ACC112 (cell line): ENCODE data around the gene KCNIP4.
A peak's percentile ranks its signal among the peaks of the same experiment; 100 is the strongest.

Experiments
- H2AFZ ChIP-seq: fragments of 200-600 bp; sonication (generic); one replicate; pipeline ENCODE4 v1.6.0; 2017; ENCODE audit warnings: antibody characterized with exemption, low read length; ENCODE audit not compliant: unreplicated experiment
- H3K27ac ChIP-seq: fragments of 200-600 bp; sonication (generic); 2 replicates; pipeline ENCODE4 v1.5.1; 2014; ENCODE audit warnings: low read depth, mild to moderate bottlenecking, antibody characterized with exemption, low read length, moderate library complexity
- H3K27me3 ChIP-seq: fragments of 200-600 bp; sonication (generic); 2 replicates; pipeline ENCODE4 v1.6.1; 2014; ENCODE audit warnings: mild to moderate bottlenecking, antibody characterized with exemption, low read length, moderate library complexity, mixed read lengths; ENCODE audit not compliant: insufficient read depth
- H3K36me3 ChIP-seq: fragments of 200-600 bp; sonication (generic); 2 replicates; pipeline ENCODE4 v1.6.1; 2016; ENCODE audit warnings: mild to moderate bottlenecking, antibody characterized with exemption, low read length, moderate library complexity, mixed read lengths; ENCODE audit not compliant: insufficient read depth
- H3K4me1 ChIP-seq: fragments of 200-600 bp; sonication (generic); one replicate; pipeline ENCODE4 v1.6.1; 2016; ENCODE audit warnings: low read length, mixed read lengths; ENCODE audit not compliant: insufficient read depth, unreplicated experiment, control insufficient read depth
- H3K4me3 ChIP-seq: fragments of 200-600 bp; sonication (generic); 2 replicates; pipeline ENCODE4 v1.5.1; 2014; ENCODE audit warnings: mild to moderate bottlenecking, low read depth, low read length
- H3K79me2 ChIP-seq: fragments of 200-600 bp; sonication (generic); one replicate; pipeline ENCODE4 v1.6.0; 2016; ENCODE audit warnings: low read length; ENCODE audit not compliant: control insufficient read depth, unreplicated experiment, insufficient read depth

Gene KCNIP4

DNA sequence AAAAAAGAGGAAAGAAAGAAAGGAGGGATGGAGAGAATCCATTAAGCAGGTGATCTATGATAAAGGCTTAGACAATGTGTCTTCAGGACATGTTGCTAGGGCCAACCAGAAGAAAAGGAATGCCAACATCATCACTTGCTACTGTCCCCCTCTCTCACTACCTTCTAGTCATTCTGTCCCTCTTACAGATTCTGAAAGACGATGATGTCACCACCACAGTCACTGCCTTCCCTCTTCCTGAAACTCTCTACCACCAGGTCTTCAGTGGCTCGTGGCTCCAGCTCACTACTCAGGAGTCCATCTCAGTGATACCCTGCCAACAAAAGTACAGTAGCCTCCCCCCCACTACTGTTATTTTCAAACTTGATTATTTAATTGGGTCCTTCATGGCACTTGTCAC is 64.0 kb downstream of the KCNIP4 start:
- Histone ChIP-seq H3K27me3 (no peaks in the 10 kb centered on the region), H3K36me3 (no peaks in the 10 kb centered on the region), H3K79me2 (no peaks in the 10 kb centered on the region), H3K27ac (peak overlapping the region; percentile 84), H3K4me1 (peaks cover 42% of the 10 kb centered on the region), H2AFZ (no peak overlapping the region), H3K4me3 (no peak overlapping the region)

DNA sequence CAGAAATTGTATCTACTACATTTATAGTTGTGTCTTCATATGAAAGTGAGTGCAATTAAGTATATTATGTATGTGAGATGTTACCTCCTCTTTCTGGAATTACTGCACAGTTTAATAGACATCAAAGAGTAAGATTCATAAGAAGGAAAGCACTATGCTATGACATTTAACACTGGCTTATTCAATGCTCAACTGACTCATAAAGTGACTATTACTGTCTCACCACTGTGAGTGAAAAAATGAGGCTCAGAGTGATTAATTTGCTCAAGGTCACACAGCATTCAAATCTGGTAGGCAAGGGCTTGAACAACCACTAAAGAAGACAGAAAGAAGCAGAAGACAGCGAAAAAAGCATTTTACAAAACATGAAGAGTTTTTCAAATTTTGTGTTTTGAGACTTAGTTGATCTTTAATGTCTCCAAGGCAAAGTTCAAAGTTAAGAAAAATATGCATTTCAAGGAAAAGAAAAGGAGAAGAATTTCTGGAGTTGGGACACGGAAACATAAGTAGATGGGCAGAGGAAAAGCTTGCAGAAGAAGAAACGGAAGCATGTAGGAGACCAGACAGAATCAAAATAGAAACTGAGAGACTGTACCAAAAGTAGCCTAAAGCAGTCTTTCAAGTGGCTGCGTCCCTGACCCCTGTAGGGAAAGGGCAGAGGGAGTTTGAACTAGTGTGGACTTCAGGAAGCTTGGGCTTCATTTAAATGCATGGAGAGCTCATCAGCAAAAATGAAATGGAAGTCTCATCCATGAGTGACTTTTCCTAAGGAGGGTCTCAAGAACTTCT is 66.3 kb downstream of the KCNIP4 start:
- Histone ChIP-seq H3K79me2 (no peaks in the 10 kb centered on the region), H2AFZ (no peak overlapping the region), H3K27me3 (no peaks in the 10 kb centered on the region), H3K36me3 (no peaks in the 10 kb centered on the region), H3K27ac (no peak overlapping the region), H3K4me3 (no peak overlapping the region), H3K4me1 (peaks cover 27% of the 10 kb centered on the region)

DNA sequence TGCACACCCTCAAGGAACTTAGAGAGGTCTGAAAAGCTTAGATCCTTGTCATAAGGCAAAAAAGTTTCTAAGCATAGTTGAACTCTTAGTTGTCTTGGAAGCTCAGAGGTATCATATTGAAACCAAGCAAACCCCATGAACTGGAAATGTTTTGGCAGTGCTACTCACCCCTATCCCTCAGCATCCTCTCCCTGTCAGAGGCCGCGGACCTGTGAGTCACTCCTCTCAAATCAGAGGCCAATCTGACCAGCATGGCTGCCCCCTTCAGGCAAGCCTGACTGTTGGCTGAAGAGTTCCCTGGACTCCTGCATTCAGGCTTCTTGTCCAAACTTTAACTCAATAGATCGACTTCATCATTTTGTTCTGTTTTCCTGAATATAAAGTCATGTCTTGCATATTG is 69.4 kb downstream of the KCNIP4 start:
- H3K4me3 ChIP-seq: no peak overlapping the region
- no peaks in the 10 kb centered on the region for H3K27me3 ChIP-seq
- no peak overlapping the region for H2AFZ ChIP-seq
- H3K79me2 ChIP-seq: no peaks in the 10 kb centered on the region
- no peaks in the 10 kb centered on the region for H3K36me3 ChIP-seq
- H3K27ac ChIP-seq: no peak overlapping the region
- H3K4me1 ChIP-seq: peaks cover 9% of the 10 kb centered on the region

DNA sequence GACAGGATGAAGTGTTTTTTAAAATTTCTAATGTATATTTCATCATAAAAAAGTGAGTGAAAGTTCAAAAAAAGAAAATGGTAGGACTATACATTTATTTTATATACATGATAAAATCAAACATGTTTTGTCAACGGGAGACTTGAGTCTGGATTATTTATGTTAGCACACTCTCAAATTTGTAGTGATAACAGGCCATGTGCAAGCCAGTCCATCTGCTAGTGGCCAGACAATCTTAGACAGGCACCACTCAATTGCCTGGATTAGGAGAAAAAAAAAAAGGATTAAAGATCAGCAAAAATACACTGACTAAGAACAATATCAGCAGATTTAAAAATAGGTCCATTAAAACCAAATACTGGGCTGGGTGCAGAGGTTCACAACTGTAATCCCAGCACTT is 71.9 kb downstream of the KCNIP4 start:
- Histone ChIP-seq H3K27ac (no peak overlapping the region), H3K4me1 (peaks cover 9% of the 10 kb centered on the region), H3K36me3 (no peaks in the 10 kb centered on the region), H3K4me3 (no peak overlapping the region), H3K27me3 (no peaks in the 10 kb centered on the region), H3K79me2 (no peaks in the 10 kb centered on the region), H2AFZ (no peak overlapping the region)

DNA sequence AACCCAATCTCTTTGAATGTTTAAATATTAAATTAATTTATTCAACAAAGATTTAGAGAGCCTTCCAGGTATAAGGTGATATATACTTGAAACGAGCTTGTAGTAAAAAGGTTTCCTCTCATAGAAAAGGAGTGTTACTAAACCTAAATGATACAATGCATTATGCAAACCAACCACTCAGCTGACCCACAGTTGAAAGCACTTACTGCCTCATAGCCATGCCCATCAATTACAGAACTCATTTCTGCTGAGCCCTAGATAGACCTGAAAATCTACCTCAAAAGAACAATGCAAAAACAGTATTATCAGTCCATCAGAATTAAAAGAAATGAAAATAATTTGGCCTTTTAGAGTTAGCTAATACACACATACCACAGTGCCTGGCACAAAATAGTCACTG is 75.4 kb downstream of the KCNIP4 start:
- H3K4me1 ChIP-seq: peaks cover 8% of the 10 kb centered on the region

DNA sequence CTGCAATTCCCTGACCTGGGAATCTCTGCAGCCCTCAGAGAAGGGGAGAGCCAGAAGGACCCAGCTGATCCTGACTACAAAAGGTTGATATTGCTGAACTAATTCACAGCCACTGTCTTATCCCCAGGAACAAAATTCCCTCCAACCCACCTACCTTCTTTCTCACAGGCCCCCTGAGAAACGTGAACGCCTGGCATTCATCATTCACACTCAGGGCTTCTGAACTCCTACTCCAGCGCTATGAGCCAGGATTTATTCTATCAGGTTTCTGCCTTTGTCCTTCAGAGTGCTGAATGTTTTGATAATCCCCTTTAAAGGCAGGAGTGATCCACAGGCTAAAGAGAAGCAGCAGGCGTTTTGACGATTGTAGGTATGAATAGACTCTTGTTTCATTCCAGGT is 76.5 kb downstream of the KCNIP4 start:
- no peak overlapping the region for H3K27ac ChIP-seq
- H3K79me2 ChIP-seq: no peaks in the 10 kb centered on the region
- H3K4me3 ChIP-seq: no peak overlapping the region
- H3K36me3 ChIP-seq: no peaks in the 10 kb centered on the region
- peaks cover 8% of the 10 kb centered on the region for H3K4me1 ChIP-seq
- no peak overlapping the region for H2AFZ ChIP-seq
- no peaks in the 10 kb centered on the region for H3K27me3 ChIP-seq

More for the DNA sequence above, 75.4 kb downstream of the KCNIP4 start:
- H2AFZ ChIP-seq: no peak overlapping the region
- no peak overlapping the region for H3K4me3 ChIP-seq
- no peaks in the 10 kb centered on the region for H3K36me3 ChIP-seq
- H3K27me3 ChIP-seq: no peaks in the 10 kb centered on the region
- H3K27ac ChIP-seq: no peak overlapping the region
- H3K79me2 ChIP-seq: no peaks in the 10 kb centered on the region

DNA sequence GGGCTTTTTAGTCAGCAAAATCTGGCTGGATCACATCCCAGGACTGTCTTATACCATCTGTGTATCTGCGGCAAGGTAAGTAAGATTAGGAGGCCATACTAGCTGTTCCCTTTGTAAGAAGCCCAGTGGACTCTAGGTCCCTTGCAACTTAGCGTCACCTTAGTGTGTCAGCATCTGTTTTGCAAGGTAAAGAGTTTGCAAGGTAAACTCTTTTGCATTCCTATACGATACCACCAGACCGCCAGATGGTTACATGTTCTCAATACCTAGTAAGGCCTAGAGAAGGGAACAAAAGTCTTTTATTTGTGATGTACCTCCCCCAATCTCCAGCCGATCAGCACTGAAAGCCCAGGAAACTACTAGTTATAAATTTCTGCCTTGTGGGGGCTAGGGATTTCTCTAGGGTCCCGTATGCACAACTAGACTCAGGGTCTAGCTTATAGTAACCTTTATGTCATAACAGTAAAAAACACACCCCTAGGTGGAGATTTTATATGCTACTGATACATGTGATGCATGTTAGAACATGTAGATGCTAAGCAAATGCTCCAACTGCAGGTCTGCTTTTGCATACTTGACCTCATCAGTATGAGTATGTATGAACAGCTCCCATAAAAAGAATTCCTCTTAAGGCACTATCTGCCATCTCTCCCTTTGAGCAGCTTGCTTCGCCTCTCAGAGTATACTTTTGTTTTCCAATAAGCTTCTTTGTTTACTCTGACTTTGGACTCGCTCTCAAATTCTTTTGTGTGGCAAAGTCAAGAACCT is 78.4 kb downstream of the KCNIP4 start:
- no peak overlapping the region for H3K27ac ChIP-seq

DNA sequence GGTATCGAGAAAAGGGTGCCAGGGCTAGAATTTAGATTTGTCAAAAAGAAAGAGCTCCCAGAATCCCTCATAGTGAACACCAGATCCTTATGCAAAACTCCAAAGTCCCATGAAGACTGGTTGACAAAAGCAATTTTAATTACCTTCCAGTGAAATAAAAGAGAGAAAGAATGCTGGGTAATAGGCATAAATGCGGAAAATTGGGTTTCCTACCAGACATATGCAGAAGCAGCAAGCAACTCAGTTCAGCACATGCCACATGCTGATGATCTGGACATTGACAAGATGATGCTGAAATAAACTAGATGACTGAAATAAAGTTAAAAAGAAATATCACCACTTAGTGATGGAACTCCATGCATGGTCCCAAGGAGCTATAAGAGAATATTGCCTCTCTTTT is 83.9 kb downstream of the KCNIP4 start:
- Histone ChIP-seq H3K4me3 (no peak overlapping the region), H3K4me1 (no peaks in the 10 kb centered on the region), H3K36me3 (no peaks in the 10 kb centered on the region), H3K79me2 (no peaks in the 10 kb centered on the region), H3K27me3 (no peaks in the 10 kb centered on the region), H3K27ac (no peak overlapping the region), H2AFZ (no peak overlapping the region)

More for the DNA sequence above, 78.4 kb downstream of the KCNIP4 start:
- H3K36me3 ChIP-seq: no peaks in the 10 kb centered on the region
- no peak overlapping the region for H3K4me3 ChIP-seq
- H3K27me3 ChIP-seq: no peaks in the 10 kb centered on the region
- H3K4me1 ChIP-seq: peaks cover 8% of the 10 kb centered on the region
- H2AFZ ChIP-seq: no peak overlapping the region
- no peaks in the 10 kb centered on the region for H3K79me2 ChIP-seq

DNA sequence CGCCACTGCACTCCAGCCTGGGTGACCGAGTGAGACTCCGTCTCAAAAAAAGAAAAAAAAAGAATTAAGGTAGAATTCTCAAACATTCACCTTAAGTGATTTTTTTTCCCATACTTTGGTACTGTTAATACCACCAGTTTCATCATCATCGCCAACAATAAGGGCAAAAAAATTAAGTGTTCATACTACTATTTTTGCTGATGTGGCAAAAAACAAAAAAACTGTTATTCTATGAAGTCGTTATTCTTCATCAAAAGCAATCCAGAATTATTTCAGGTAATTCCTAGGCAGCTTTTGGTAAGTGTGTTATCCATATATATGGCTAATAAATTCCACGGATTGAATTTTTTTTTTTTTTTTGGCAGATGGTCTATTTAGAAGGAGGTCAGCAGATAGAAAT is 85.7 kb downstream of the KCNIP4 start:
- Histone ChIP-seq H3K4me1 (no peaks in the 10 kb centered on the region), H2AFZ (no peak overlapping the region), H3K27me3 (no peaks in the 10 kb centered on the region), H3K36me3 (no peaks in the 10 kb centered on the region), H3K27ac (no peak overlapping the region), H3K79me2 (no peaks in the 10 kb centered on the region), H3K4me3 (no peak overlapping the region)

DNA sequence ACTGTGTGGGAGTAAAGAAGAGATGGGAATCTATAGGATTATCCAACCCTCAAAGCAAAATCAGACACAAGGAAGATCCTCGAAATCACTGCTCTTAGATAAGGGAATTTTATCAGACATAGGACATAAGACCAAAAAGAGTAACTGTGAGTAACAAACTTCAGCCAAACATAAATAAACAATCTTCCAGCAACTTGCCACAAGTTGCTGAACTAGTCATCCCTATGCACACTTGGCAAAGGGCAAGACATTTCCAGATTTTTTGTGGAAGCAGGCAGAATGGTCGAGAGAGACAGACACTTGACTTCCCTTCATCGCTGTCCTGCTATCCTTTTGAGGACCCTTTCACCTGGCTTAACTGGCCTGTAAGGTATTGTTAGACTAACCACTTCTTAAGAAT is 89.6 kb downstream of the KCNIP4 start:
- no peak overlapping the region for H3K4me3 ChIP-seq
- H3K36me3 ChIP-seq: no peaks in the 10 kb centered on the region
- no peaks in the 10 kb centered on the region for H3K4me1 ChIP-seq
- no peaks in the 10 kb centered on the region for H3K27me3 ChIP-seq
- H2AFZ ChIP-seq: no peak overlapping the region
- no peaks in the 10 kb centered on the region for H3K79me2 ChIP-seq
- H3K27ac ChIP-seq: no peak overlapping the region

DNA sequence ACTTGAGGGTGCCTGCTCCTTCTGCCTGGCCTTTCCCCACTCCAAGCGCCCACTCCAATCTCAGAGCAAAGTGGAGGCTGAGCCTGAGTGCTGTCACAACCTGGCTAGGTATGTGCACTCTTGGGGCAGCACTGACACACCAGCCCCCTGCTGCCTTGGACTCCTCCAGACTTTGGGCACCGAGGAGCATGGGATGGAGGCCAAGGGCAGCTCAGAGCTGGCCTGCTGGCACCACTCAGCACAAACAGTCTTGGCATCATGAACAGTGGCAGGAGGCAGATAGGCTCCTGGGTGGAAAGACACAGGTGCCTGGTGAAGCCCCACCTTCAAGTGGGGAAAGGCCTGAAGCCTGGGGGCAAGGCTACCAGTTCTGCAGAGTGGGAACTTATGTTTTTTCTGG is 91.8 kb downstream of the KCNIP4 start:
- H3K27me3 ChIP-seq: no peaks in the 10 kb centered on the region
- no peaks in the 10 kb centered on the region for H3K79me2 ChIP-seq

More for the DNA sequence above, 91.8 kb downstream of the KCNIP4 start:
- Histone ChIP-seq H3K36me3 (no peaks in the 10 kb centered on the region), H3K4me3 (no peak overlapping the region), H3K4me1 (no peaks in the 10 kb centered on the region), H3K27ac (no peak overlapping the region), H2AFZ (no peak overlapping the region)
